Stimulated activated CD8-positive, alpha-beta memory T cell treated with anti-CD3 and anti-CD28 coated beads, Interleukin-7, amount 100 ng/mL, for 4 hours (primary cell): ENCODE data around the gene SLC9C1.
"Not testable (repeated sequence)": the region's sequence is repeated elsewhere in the genome, so short reads cannot be mapped to it uniquely, and the experiment has no call there.

Experiments
- DNase-seq, 2 donors: peaks; one replicate each; pipeline ENCODE4 v3.0.0-alpha.2; 2020; ENCODE audit warnings: low read depth in 2 of 2

SLC9C1 gene

GRCh38 chr3:112187300-112187699 is 106.7 kb downstream of the SLC9C1 start:
- no peak for DNase-seq

GRCh38 chr3:112185423-112186035 is 108.5 kb downstream of the SLC9C1 start:
- not testable (repeated sequence) for DNase-seq

- no peak for DNase-seq
Measured at GRCh38 chr3:112175646-112176045, 118.4 kb downstream of the SLC9C1 start.

GRCh38 chr3:112175037-112175436 is 119.0 kb downstream of the SLC9C1 start:
- no peak for DNase-seq

GRCh38 chr3:112171144-112171543 is 122.9 kb downstream of the SLC9C1 start:
- DNase-seq: no peak

GRCh38 chr3:112170046-112170445 is 124.0 kb downstream of the SLC9C1 start:
- DNase-seq: no peak

- DNase-seq: no peak
Measured at GRCh38 chr3:112167758-112168157, 126.3 kb downstream of the SLC9C1 start.

GRCh38 chr3:112149136-112149535 is 144.9 kb downstream of the SLC9C1 start:
- no peak for DNase-seq

- no peak for DNase-seq
Measured at GRCh38 chr3:112143689-112144088, 150.3 kb downstream of the SLC9C1 start.

GRCh38 chr3:112143251-112143650 is 150.8 kb downstream of the SLC9C1 start:
- no peak for DNase-seq

GRCh38 chr3:112141293-112141692 is 152.7 kb downstream of the SLC9C1 start:
- no peak for DNase-seq

GRCh38 chr3:112140584-112140983 is 153.4 kb downstream of the SLC9C1 start:
- DNase-seq: no peak

- no peak for DNase-seq
Measured at GRCh38 chr3:112138219-112138969, 155.6 kb downstream of the SLC9C1 start.

GRCh38 chr3:112137781-112138180 is 156.2 kb downstream of the SLC9C1 start:
- DNase-seq: no peak

- no peak for DNase-seq
Measured at GRCh38 chr3:112136959-112137693, 156.9 kb downstream of the SLC9C1 start.

- DNase-seq: no peak
Measured at GRCh38 chr3:112136046-112136445, 158.0 kb downstream of the SLC9C1 start.

- DNase-seq: no peak
Measured at GRCh38 chr3:112134335-112135124, 159.5 kb downstream of the SLC9C1 start.

GRCh38 chr3:112133626-112134334 is 160.2 kb downstream of the SLC9C1 start:
- no peak for DNase-seq

- peak; percentile 46 to 51 for DNase-seq
Measured at GRCh38 chr3:112132975-112133448, 161.0 kb downstream of the SLC9C1 start, which contains the start of gene GCSAM. TSS of gene GCSAM (minus strand) at chr3:112133248. CDS start at chr3:112133120, 128 bp downstream.

- no peak for DNase-seq
Measured at GRCh38 chr3:112132554-112132953, 161.5 kb downstream of the SLC9C1 start.

GRCh38 chr3:112132088-112132487 is 161.9 kb downstream of the SLC9C1 start:
- no peak for DNase-seq
